Tibial nerve (tissue), 4 donors: ENCODE measurements around the gene PLXDC2.

Experiments
- EP300 ChIP-seq, 2 donors: sonication (generic); formaldehyde crosslinking; IDR thresholded peaks; one replicate each; pipeline ENCODE4 v1.6.1; 2017; ENCODE audit warnings: antibody characterized with exemption in 2 of 2, mild to moderate bottlenecking in 1 of 2
- POLR2A ChIP-seq, 2 donors: fragments of 450-650 bp; IDR thresholded peaks; one replicate each; pipeline ENCODE4 v1.6.1; 2017; ENCODE audit warnings: antibody characterized with exemption in 2 of 2, mild to moderate bottlenecking in 2 of 2, moderate library complexity in 2 of 2
- TF ChIP-seq, protein P1 (sequence below), 5 experiments: fragments of 200-600 bp in 3 of 5; fragments of 450-650 bp in 2 of 5; sonication (generic) in 3 of 5; IDR thresholded peaks; one replicate each; pipeline ENCODE4 v1.5.1; 2016 to 2019; ENCODE audit warnings: antibody characterized with exemption in 5 of 5, mild to moderate bottlenecking in 3 of 5, moderate library complexity in 2 of 5

- TF ChIP-seq, protein P1, sequence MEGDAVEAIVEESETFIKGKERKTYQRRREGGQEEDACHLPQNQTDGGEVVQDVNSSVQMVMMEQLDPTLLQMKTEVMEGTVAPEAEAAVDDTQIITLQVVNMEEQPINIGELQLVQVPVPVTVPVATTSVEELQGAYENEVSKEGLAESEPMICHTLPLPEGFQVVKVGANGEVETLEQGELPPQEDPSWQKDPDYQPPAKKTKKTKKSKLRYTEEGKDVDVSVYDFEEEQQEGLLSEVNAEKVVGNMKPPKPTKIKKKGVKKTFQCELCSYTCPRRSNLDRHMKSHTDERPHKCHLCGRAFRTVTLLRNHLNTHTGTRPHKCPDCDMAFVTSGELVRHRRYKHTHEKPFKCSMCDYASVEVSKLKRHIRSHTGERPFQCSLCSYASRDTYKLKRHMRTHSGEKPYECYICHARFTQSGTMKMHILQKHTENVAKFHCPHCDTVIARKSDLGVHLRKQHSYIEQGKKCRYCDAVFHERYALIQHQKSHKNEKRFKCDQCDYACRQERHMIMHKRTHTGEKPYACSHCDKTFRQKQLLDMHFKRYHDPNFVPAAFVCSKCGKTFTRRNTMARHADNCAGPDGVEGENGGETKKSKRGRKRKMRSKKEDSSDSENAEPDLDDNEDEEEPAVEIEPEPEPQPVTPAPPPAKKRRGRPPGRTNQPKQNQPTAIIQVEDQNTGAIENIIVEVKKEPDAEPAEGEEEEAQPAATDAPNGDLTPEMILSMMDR (IDR thresholded peaks at IDR 0.05): no peak
- TF ChIP-seq EP300 (IDR thresholded peaks at IDR 0.05): peak in 1 of 2 donors; percentile 33
- no peak for TF ChIP-seq POLR2A (IDR thresholded peaks at IDR 0.05)
These were observed 90.0 kb downstream of the PLXDC2 start for GRCh38 chr10:19906108-19906791.
